Activated naive CD4-positive, alpha-beta T cell treated with Interleukin-2 at 50 U/mL for 16 hours (primary cell): ENCODE measurements around the gene SCGN.
A peak's percentile ranks its signal among the peaks of the same experiment; 100 is the strongest.

ENCODE experiments used
- DNase-seq: peaks from one replicate; pipeline ENCODE4 v3.0.0-alpha.2; 2020

Gene SCGN

DNA sequence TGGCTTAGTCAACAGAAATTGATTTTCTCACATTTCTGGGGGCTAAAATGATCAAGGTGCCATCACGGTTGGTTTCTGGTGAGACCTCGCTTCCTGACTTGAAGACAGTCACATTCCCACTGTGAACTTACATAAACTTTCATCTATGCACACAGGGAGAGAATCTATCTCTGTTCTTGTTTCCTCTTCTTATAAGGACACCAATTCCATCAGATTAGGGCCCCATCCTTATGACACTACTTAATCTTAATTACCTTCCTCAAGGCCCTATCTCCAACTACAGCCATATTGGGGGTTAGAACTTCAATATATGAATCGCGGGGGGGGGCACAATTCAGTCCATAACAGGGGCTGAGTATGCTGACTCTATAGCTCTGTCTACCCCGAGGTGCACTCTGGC is 10.6 kb upstream of the SCGN start:
- no peak for DNase-seq

DNA sequence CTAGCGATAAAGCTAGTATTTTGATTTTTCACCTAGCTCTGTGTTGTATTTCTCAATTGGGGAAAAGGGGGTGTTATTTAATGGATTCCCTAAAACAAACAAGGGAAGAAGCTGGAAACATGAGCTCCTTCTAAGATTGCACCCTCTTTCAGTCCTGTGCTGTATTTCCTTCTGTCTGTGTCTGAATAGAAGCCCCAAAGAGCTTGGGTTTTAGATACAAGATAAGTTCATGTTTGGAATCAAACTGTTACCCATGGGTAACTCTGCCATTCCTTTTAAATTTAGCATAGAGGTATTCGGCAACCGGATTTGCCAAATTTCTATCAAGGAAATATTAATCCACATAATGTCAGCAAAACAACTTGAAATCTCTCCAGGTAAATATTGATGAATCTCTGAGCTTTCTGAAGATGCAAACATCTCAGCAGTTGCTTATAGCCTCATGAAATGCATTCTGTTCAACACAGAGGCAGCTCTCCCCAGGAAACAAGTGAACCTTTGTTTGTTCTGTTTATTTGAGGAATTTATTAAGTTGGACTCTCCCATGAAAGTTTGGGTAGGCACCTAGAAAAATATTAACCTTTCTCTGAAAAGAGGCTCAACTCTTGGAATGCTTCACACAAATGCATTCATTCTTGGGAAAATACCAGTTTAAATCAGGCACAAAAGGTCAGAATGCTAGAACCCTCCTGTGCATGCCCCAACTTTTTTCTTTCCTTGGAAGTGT is 9.9 kb upstream of the SCGN start:
- DNase-seq = no peak

DNA sequence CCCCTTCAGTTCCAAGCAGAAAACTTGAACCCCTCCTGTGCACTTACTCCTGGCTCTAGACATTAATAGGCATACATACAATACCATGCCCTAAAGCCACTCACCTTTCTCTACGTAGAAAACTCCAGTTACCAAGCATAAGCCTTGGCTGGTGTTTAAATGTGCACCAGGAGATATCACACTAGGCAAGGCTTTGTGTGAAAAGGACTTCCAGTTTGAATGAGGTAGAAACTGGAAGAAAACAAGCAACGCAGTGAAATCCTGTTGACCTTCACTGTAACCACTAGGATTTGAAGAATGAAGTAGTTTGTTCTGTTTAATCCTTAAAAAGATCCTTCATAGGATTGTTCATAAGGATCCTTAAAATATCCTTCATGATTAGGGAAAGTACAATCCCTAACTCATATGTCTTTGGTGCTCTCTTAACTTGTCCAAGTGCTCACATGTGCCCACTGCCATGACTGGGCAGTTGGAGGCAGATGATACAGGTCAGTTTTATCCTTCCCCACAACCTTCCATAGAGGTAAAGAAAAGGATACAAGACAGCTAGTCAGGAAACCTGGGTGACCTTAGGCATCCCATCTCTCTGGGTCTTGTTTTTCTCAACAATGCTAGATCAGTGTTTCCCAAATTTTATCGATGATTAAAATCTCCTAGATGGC is 9.2 kb upstream of the SCGN start:
- no peak for DNase-seq

DNA sequence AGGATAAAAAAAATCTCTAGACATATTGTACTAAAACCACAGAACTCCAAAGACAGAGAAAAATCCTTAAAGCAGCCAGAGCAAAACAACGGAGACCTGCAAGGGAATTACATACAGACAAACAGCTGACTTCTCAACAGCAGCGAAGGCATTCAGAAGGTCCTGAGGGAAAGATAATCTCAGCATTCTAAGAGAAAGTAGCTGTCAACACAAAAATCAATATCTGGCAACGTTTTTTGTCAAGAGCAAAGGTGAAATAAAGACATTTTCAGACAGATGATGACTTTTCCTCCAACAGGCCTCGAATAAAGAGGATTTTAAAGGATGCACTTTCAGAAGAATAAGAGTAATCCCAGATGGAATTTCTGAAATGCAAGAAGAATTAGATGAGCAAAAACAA is 6.1 kb upstream of the SCGN start:
- no peak for DNase-seq

DNA sequence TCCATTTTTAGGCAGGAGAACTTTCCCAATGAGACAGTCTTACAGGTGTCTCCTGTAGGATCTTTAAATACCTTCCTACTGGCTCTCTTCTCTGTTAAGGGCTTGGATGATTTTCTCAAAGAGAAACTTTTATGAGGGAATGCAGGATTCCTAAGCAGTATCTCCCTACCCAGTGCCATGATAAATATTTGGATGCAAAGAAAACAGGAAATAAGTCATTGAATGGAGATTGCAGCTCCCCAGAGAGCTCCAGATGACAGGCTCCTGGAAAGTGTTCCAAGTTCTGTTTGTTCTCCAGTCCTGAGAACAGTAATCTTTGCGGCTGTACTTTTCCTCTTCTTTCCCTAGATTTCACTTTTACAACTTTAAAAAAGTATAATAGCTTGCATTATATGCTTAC is 2.4 kb upstream of the SCGN start:
- DNase-seq = no peak

DNA sequence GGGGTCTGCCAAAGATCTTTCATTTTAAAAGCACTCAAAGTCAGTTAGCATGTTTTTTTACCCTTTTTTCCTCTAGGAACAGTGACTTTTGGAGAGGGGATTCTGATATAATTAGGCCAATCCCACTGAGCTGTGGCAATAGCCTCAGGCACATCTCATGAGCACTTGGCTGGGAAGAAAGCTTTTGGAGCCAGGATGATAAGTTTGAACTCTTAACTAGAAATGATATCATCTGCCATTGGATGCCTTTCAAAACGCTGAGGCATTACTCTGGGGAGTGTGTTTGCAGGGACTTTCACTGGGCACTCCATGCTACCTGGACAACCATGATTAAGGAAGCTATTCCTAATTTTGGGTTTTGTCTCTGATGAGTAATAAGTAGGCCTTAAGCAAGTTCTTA is 3.7 kb downstream of the SCGN start:
- no peak for DNase-seq

DNA sequence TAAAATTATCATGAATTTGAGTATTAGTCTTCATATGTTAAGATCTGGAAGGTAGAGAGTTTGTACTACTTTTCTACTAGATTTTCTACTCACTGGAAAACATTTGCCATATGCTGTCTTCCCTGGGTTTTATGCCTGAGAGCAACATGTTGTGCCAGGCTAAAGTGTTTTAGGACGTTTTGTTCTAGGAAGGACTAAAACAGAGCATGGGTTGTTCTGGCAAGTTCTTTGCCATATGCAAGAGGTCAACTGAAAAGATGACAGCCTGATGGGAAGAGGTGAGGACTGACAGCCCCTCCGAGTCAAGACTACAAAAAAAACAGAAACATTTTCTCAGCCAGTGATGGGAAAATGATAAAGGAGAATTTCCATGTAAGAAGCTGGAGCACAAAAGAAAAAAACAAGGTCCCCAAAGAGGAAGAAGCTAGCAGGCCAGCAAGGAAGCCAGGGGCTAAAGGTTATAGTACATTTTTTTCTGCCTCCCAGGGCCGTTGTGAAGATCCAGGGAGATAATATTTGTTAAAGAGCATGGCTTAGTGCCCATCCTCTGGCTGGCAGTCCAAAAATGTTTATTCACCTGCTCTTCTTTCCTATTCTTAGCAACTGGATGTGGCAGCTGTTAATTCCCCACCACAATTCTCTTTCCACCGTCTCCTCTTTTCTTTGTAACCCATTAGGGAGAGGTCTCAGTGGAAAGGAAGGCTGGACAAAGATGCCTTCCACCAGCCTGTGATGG is 7.8 kb downstream of the SCGN start:
- no peak for DNase-seq

DNA sequence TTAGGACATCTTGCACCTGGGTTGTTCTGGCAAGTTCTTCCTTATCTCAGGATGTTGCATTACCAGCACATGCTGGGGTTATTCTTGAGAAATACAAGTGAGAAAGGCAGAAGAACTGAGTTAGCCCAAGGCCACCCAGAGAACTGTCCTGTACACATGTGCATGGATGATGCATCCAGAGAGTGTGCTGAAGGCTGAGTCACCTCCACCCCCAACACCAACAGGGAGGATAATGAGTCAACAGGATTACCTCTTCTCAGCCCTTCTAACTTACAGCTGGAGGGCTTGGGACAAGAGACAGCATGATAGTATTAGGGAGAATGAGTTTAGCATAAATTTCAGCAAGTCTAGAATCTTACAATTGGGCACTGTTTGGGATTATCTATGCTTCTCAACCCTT is 8.5 kb downstream of the SCGN start:
- DNase-seq = peak; percentile 10

DNA sequence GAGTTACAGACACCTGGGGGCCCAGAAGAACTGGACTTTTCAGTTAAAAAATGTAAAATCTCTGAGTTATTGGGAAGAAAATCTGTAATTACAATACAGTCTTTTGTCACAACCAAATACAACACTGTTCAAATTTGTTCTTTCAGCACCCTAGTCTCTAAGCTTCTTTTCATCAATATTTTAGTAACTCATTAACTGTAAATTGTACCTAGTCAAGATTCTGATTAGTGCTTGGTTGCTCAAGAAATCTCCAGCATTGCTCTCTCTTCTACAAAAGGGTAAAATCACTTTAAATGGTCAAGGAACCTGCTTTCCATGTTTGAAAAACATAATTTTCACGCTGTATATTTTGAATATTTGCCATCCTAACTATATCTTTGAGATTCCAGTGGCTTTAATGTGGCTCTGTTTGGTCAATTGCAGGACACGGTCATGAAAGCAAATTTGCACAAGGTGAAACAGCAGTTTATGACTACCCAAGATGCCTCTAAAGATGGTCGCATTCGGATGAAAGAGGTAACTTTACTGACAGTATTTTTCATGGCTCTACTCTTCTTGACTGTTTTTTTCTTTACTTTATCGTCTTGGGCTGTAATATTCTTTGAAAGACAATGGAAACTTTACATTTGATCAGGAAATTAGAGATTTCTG is 9.2 kb downstream of the SCGN start:
- no peak for DNase-seq

DNA sequence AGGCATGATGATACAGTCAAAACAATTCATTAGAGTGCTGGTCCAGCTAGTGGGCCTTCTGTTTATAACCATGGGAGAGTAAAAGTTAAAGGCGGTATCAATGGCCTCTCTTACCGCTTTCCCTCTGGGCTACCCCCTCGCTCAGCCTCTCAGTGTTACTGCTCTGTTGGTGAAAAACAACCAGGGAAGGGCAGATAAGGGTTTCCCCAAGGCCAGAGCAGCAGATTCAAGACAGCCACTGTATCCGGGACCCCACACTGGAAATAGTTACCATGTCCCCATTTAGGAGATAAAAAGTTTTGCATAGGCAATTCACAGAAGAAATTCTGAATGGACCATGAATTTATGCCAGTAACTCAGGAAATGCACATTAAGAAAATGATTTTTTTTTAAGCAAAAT is 13.4 kb downstream of the SCGN start:
- DNase-seq = no peak

DNA sequence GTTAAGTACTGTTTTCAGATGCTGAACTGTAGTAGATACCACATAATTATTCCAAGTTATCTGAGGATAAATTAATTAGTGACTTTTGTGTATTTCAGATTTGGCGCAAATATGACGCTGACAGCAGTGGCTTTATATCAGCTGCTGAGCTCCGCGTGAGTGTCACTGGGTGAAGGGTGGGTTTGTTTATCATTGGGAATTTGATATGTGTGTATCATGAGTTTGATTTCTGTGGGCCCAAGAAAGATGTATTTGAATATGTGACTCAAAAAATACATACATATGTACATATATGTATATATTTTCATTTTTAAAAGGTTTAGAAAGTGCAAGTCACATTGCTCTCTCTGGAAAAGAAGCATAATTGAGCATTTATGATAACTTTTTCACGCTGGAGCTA is 17.4 kb downstream of the SCGN start:
- DNase-seq = no peak

DNA sequence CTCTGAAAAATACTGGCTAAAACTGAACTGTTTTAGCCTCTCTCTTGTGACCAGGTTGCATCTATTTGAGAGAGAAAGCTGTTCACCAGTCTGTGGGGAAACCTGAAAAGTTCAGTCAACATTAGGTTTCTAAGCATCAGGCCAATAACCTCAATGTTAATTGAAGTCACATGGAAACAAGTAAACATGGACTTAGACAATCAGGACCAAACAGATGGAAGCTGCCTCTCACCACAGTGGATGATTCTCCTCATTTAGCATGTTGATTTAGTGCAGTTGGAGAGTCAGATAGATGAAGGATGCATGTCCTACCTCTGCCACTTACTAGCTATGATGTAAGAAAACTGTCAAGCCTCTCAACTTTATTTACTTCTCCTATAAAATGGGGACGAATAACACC is 18.2 kb downstream of the SCGN start:
- no peak for DNase-seq

DNA sequence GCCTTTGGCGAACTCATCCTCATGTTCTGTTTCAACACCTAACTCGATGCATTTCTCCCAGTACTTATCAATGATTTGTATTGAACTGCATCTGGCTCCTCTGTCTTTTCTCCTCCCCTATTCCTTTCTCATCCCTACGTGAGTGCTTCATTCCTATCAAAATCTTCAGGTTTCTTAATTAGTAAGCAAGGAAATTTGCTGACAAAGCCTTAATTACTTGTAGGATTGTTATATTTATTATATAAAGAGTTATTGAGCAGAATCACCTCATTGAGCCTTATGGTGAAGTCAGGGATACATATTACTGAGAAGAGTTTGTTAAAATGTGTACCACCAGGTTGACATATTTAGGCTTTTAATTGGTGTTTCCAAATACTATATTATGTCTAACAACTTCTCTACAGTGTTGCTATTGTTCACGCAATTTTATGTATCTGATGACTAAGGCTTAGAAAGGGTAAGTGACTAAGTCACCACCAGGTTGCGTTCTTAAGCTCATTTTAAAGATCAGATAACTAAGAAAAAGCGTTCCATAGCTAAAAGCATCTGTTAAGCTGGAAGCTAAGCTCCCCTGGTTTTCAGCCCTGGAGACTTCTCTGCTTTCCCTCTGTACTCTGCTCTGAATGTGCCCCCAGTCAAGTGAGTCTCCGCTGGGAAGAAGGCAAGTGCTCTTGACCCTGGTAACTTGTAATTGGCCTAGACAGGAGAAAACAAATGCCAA is 18.9 kb downstream of the SCGN start:
- no peak for DNase-seq

DNA sequence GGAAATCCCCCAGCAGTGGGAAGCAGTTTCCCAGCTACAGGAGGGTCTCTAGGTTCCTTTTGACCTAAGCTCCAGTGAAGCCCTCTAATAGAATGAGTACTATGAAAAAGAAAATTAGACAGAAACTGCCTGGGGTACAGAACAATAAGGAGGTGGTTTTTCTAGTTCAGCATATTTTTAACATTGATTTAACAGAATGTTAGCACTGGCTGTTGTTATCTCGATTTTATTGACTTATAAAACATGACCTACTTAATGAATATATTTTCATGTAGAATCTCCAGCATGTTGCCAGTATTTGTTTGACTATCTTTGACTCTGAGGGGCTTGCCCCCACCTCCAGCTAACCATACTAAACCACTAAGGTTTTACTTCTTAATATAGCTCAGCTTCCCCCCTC is 19.6 kb downstream of the SCGN start:
- no peak for DNase-seq

DNA sequence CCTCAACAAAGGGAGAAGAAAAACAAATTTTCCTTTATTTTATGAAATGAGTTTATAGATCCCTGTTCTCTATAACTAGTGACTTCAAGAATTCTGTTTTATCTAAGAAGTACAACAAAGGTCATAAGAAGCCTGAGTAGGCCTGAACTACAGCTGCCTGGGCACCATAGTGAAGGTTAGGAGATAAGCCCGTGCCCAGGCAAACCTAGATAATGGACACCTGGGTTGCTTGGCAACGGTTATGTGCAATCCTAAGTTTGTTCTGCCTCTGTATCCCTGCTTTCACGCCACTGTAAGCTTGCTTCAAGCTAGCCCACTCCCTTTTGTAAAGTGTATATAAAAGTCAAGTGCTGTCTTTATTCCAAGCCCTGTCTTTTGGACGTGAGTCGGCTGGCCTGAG is 23.2 kb downstream of the SCGN start:
- no peak for DNase-seq

DNA sequence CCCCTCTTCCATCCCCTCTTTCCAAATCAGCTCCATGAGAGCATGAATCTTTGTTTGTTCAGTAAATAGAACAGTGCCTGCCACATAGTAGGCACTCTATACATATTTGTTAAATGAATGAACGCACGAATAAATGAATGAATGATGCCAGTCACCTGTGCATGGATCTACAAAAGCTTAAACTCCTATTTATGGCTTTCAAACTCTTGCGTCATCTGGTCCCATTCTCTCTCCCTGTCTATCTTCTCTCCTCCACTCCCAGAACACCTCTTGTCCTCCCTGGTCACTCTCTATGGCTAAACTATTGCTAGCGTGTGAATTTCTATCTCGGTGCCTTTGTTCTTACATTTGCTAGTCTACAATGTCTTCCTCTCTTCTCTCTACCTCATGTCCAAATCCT is 24.8 kb downstream of the SCGN start:
- DNase-seq = no peak

DNA sequence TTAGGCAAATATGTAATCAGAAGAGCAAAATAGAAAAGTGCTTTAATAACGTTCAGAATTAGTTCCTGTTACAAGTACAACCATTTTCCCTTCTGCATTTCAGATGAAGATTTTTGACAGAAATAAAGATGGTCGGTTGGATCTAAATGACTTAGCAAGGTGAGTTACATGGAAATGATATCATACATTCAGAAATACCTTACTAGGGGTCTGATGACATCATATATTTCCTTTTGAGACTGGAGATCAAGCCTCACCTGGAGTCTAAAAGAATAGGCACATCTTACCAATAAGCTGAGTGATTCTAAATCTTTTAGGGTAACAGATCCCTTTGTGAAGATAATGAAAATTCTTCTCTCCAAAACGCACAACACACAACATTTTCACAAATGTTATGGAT is 29.8 kb downstream of the SCGN start:
- DNase-seq = no peak

DNA sequence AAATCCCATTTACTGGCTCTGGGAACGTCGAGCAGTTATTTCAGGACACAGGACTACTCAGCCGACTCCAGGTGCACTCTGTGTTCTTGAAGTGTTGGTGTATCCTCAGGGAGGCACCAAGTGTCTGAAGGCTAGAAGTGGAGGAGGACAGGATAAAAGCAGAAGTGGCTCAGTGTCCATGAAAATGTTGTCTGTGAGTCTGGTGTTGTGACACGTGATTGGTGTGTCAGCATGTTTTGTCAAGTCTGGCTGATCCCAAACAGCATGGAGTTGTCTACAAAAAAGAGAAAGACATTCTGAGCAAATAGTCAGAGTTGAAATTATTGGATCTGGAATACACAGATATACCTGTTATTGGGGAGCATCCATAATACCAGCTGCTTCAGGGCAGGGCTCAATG is 30.3 kb downstream of the SCGN start:
- DNase-seq = no peak

DNA sequence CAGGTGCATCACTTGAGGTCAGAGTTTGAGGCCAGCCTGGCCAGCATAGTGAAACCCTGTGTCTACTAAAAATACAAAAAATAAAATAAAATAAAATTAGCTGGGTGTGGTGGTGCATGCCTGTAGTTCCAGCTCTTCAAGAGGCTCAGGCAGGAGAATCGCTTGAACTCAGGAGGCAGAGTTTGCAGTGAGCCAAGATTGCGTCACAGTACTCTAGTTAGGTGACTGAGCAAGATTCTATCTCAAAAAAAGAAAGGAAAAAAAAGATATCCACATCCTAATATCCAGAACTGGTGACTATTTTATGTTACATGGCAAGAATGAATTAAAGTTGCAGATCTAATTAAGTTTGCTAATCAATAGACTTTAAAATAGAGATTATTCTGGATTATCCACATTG is 32.5 kb downstream of the SCGN start:
- DNase-seq = no peak

DNA sequence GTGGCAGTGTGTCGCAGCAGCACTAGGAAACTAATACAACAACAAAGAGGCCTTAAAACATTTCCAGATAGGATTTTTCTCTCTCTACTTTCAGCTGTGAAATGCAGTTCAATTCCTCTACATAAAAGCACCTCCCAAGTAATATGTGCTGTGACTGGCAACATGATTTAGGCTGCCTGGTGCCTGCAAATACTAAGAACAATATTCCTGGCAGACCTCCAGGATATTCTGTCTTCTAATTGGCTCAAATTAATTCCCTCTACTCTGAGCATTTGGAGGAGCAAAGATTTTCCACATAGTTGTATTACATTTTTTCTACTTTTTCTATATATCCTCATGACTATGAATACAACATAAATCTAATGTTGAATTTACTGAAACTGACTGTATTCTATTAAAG is 33.2 kb downstream of the SCGN start:
- no peak for DNase-seq

DNA sequence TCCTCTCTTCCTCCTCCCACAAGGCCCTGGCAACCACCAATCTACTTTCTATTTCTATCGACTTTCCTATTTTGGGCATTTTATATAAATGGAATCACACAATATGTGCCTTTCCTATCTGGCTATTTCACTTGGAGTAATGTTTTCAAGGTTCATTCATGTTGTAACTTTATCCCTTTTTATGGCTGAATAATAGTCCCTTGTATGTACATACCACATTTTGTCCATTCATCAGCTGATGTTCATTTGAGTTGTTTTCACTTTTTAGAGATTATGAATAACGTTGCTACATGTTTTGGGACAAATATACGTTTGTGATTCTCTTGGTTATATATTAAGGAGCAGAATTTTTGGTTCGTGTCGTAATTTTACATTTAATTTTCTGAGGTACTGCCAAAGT is 33.9 kb downstream of the SCGN start:
- DNase-seq = no peak

DNA sequence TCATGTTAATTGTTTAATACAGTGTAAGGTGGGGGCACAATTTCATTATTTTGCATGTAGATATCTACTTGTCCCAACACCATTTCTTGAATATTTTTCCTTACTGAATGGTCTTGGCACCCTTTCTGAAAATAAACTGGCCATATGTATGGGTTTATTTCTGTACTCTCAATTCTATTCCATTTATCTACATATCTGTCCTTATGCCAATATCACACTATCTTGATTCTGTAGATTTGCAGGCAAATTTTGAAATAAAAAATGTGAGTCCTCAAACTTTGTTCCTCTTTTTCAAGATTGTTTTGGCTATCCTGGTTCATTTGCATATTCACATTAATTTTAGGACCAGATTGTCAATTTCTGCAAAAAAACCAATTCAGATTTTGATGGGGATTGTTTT is 34.8 kb downstream of the SCGN start:
- DNase-seq = no peak

DNA sequence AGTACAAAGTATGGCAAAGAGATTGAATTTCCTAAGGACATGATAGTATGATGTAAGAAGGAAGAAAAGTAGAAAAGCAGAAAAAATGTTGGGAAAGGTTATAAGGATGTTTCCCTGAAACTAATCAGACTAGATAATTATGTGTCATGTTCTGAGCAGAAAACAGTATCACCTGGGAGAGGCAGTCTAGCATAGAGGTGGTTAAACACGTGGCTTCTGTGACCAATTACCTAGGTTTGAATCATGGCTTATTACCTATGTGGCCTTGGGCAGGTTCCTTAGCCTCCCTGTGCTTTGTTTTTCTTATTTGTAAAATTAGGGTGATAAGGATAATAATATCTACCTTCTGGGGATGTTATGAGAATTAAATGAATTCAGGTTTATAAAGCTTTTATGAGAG is 38.0 kb downstream of the SCGN start:
- no peak for DNase-seq
